Inflammatory macrophage treated with lipopolysaccharide for 1 hour (primary cell): ENCODE measurements around the gene DUOX1.
A peak's percentile ranks its signal among the peaks of the same experiment; 100 is the strongest.

Source experiments
- DNase-seq, 2 donors: peaks; one replicate each; pipeline ENCODE4 v3.0.0-alpha.2; 2020 to 2022

DUOX1 gene

GRCh38 chr15:45169608-45170480, 40.0 kb downstream of the DUOX1 start:
- DNase-seq = no peak

GRCh38 chr15:45171912-45172311, 42.1 kb downstream of the DUOX1 start:
- DNase-seq = no peak

- no peak for DNase-seq
Measured at GRCh38 chr15:45174069-45174468, 44.3 kb downstream of the DUOX1 start.

GRCh38 chr15:45174577-45174976, 44.8 kb downstream of the DUOX1 start:
- DNase-seq = no peak

- DNase-seq = no peak
Measured at GRCh38 chr15:45177285-45177684, 47.5 kb downstream of the DUOX1 start.

- DNase-seq = peak in 1 of 2 donors; percentile 32
Measured at GRCh38 chr15:45179221-45179985, 49.6 kb downstream of the DUOX1 start.

- no peak for DNase-seq
Measured at GRCh38 chr15:45180201-45180600, 50.4 kb downstream of the DUOX1 start.

GRCh38 chr15:45180648-45181436, 51.0 kb downstream of the DUOX1 start:
- DNase-seq = no peak

GRCh38 chr15:45181491-45182285, 51.9 kb downstream of the DUOX1 start:
- no peak for DNase-seq

GRCh38 chr15:45182996-45183395, 53.2 kb downstream of the DUOX1 start:
- no peak for DNase-seq

- DNase-seq = no peak
Measured at GRCh38 chr15:45183511-45183910, 53.7 kb downstream of the DUOX1 start.

GRCh38 chr15:45184562-45185041, 54.8 kb downstream of the DUOX1 start:
- DNase-seq = no peak

- no peak for DNase-seq
Measured at GRCh38 chr15:45185069-45185779, 55.4 kb downstream of the DUOX1 start.

- DNase-seq = no peak
Measured at GRCh38 chr15:45185903-45186770, 56.3 kb downstream of the DUOX1 start.

GRCh38 chr15:45186771-45187577, 57.2 kb downstream of the DUOX1 start:
- DNase-seq = no peak

- no peak for DNase-seq
Measured at GRCh38 chr15:45187578-45187893, 57.7 kb downstream of the DUOX1 start.

GRCh38 chr15:45187894-45188830, 58.4 kb downstream of the DUOX1 start, which contains the start of gene SHF:
Gene SHF (minus strand): TSS chr15:45187966. CDS start chr15:45187951, 15 bp downstream.
- peak; percentile 5 to 43 for DNase-seq

- DNase-seq = no peak
Measured at GRCh38 chr15:45197512-45197911, 67.7 kb downstream of the DUOX1 start.
